Left ventricle myocardium inferior (tissue), 1 donor: ENCODE data around the gene SREBF1. TPM values are rescaled to one million over a fixed set of nuclear protein-coding genes. Genes with fewer than 3 reads are reported as not detected.

Source experiments
- DNase-seq: peaks from one replicate; pipeline ENCODE4 v3.0.0-alpha.2; 2020
- H3K27ac ChIP-seq: fragments of 200-600 bp; replicated peaks from 2 replicates; pipeline ENCODE4 v1.8.0; 2021
- H3K27me3 ChIP-seq: fragments of 200-600 bp; 2 replicates; pipeline ENCODE4 v1.8.0; 2021; ENCODE audit warnings: low read depth
- H3K36me3 ChIP-seq: fragments of 200-600 bp; 2 replicates; pipeline ENCODE4 v1.8.0; 2021
- H3K4me1 ChIP-seq: fragments of 200-600 bp; 2 replicates; pipeline ENCODE4 v1.8.0; 2021
- H3K4me3 ChIP-seq: fragments of 200-600 bp; 2 replicates; pipeline ENCODE4 v1.8.0; 2021; ENCODE audit warnings: mild to moderate bottlenecking, moderate library complexity
- H3K9me3 ChIP-seq: fragments of 200-600 bp; replicated peaks from 2 replicates; pipeline ENCODE4 v1.8.0; 2021
- intact Hi-C: fragments of 100-400 bp; cut with micrococcal nuclease; formaldehyde crosslinking; loops from one replicate; pipeline ENCODE4 v1.11.0; 2022
- total RNA-seq: library from RNA; stranded (reverse); fragmentation: NEBNext Ultra II Directional; extraction: Animal tissue kit (Norgen Biotek cat#: 25700); gene quantifications from one replicate; pipeline ENCODE4 v1.2.1, GENCODE V29; 2021
- TF ChIP-seq, protein P1 (sequence below): fragments of 200-600 bp; IDR thresholded peaks from 2 replicates; pipeline ENCODE4 v1.8.0; 2021; ENCODE audit warnings: antibody characterized with exemption, mild to moderate bottlenecking, borderline replicate concordance
- donor health status: DM: no; HTN: yes; CAD: no; lungs with severe emphysema.

Gene SREBF1
- total RNA-seq, 1 donor from 2014 or later, result 10.2 TPM

DNA sequence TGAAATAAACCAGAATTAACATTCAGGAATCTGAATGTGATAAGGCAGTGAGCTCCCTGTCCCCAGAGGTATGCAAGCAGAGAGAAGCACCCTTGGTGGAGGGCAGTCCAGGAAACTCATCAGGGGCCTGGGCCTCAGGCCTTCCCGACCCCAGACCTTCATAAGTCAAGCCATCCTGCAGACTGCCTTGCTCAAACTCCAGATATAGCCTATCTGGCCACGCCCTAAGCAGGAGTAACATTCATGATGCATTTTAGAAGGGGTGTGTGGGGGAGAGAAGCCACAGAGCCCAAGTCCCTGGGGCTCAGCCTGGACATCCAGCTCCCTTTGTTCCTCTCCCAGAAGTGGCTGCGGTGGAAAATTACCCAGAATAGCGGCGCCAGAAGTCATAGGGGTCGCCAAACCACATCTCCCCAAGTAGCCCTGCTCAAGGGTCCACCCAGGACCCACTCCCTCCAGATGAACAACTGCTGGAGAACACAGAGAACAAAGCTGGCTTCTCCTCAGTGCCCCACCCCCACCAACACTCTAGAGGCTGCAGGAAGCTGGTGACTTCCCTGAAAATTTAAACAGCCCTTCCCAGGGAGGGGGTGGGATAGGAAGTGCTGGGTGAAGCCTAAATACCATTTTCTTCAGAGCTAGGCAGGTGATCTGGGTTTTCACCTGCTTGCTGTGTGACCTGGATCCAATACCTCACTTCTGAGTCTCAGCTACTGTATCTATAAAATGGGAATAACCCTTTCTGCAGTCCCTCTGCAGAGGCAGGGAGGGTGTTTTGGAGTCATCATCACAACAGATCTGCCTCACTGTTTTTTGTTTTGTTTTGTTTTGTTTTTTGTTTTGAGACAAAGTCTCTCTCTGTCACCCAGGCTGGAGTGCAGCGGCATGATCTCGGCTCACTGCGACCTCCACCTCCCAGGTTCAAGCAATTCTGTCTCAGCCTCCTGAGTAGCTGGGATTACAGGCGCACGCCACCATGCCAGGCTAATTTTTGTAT lies 1.5 kb upstream of the SREBF1 start:
- no peaks in the 10 kb centered on the region for H3K27me3 ChIP-seq
- H3K36me3 ChIP-seq, result no peaks in the 10 kb centered on the region
- no peaks in the 10 kb centered on the region for H3K9me3 ChIP-seq
- peak overlapping the region; percentile 89 for H3K4me3 ChIP-seq
- H3K27ac ChIP-seq, result peak overlapping the region; percentile 100
- peak; percentile 74 for DNase-seq
- H3K4me1 ChIP-seq, result peaks cover 94% of the 10 kb centered on the region
- intact Hi-C loops, result no loop called here
- TF ChIP-seq, protein P1, sequence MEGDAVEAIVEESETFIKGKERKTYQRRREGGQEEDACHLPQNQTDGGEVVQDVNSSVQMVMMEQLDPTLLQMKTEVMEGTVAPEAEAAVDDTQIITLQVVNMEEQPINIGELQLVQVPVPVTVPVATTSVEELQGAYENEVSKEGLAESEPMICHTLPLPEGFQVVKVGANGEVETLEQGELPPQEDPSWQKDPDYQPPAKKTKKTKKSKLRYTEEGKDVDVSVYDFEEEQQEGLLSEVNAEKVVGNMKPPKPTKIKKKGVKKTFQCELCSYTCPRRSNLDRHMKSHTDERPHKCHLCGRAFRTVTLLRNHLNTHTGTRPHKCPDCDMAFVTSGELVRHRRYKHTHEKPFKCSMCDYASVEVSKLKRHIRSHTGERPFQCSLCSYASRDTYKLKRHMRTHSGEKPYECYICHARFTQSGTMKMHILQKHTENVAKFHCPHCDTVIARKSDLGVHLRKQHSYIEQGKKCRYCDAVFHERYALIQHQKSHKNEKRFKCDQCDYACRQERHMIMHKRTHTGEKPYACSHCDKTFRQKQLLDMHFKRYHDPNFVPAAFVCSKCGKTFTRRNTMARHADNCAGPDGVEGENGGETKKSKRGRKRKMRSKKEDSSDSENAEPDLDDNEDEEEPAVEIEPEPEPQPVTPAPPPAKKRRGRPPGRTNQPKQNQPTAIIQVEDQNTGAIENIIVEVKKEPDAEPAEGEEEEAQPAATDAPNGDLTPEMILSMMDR, result no peak

DNA sequence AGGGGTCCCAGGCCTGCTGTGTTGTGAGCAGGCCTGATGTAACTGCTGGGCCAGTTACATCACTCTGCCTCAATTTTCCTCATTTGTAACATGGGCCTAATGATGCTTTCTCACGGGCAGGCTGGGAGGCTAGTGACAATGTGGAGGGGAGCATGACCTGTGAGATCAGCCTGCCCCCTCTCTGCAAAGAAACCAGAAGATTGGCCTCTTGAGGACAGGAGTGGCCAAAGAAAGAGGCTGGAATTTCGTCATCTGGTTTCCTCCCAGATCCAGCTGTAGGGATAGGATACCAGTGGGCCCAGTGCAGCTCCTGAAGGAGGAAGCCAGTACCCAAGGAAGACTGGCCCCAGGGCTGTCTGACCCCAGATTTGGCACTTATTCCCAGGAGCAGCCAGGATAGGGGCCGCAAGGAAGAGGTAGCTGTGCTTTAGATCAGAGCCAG lies 615 bp upstream of the SREBF1 start:
- intact Hi-C loops, result no loop called here
- Histone ChIP-seq H3K4me1 (peaks cover 85% of the 10 kb centered on the region), H3K36me3 (no peaks in the 10 kb centered on the region), H3K27me3 (no peaks in the 10 kb centered on the region), H3K4me3 (peak overlapping the region; percentile 89), H3K27ac (peak overlapping the region; percentile 100), H3K9me3 (no peaks in the 10 kb centered on the region)
- TF ChIP-seq, protein P1, result peak; percentile 26
- no peak for DNase-seq

DNA sequence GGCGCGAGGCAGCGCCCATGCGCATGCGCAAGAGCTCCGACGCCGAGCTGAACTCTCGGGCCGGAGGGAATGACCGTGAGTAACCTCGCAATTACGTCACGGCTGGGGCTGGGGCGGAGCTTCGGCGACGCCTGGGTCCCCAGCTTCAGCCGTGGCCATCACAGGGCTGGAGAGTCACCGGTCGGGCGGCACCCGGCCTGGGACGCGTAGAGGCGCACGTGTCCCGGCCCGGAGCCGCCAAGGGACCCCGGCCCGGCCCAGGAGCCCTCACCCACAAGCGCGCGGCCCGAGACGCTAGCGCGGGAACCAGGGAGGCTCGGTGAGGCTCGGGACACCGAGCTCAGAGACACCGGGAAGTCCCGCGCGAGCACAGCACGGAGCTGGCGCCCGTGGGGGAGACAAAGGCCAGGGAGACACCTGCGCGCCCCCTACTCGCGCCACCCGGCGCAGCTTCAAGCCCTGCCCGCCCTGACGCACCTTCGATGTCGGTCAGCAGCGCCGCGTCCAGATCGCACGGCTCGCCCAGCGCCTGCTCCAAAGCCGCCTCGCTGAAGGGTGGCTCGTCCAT lies 452 bp downstream of the SREBF1 start:
- intact Hi-C loops, result no loop called here
- H3K9me3 ChIP-seq, result no peaks in the 10 kb centered on the region
- peak; percentile 98 for DNase-seq
- H3K27ac ChIP-seq, result peak overlapping the region; percentile 100
- no peaks in the 10 kb centered on the region for H3K36me3 ChIP-seq
- H3K4me3 ChIP-seq, result peak overlapping the region; percentile 89
- H3K27me3 ChIP-seq, result no peaks in the 10 kb centered on the region
- H3K4me1 ChIP-seq, result peaks cover 85% of the 10 kb centered on the region
- TF ChIP-seq, protein P1, result no peak

DNA sequence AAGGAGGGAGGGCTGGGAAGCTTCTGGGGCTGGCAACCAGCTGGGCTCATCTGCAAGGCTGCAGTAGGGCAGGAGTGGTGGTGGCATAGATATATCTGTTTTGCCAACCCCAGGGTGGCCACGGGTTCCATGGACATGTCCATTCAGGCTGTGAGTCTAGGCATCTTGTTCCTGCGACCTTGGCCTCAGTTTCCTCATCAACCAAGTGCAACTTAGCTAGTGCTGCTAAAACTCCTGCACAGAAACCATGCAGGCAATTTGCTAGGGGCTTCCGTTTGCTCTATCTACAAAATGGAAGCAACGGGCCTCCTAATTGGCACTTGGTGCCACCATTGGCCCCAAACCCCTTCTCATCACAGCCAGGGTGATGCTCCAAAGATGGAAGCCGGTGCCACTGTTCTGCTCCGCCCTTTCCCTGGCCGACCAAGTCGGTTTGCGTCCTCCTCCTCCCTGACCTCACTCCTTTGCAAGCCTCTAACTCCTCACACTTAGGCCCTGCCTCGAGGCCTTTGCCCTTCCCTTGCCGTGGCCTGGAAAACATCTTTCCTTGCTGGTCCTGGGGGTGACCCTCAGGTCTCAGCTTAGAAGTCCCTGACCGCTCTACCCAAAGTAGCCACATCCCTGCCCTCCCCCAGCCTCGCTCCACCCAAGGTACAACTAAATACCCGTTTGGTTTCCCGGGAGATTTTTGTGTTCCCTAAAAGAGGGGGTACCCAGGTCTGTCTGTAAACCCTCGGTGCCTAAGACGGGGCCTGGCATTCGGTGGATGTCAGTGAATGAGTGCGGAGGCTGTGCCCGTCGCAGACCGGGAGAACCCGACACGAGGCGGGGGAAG lies 1.2 kb downstream of the SREBF1 start:
- TF ChIP-seq, protein P1, result no peak
- H3K27me3 ChIP-seq, result no peaks in the 10 kb centered on the region
- peak overlapping the region; percentile 100 for H3K27ac ChIP-seq
- DNase-seq, result no peak
- peaks cover 85% of the 10 kb centered on the region for H3K4me1 ChIP-seq
- H3K9me3 ChIP-seq, result no peaks in the 10 kb centered on the region
- peak overlapping the region; percentile 89 for H3K4me3 ChIP-seq
- intact Hi-C loops, result no loop called here
- no peaks in the 10 kb centered on the region for H3K36me3 ChIP-seq

DNA sequence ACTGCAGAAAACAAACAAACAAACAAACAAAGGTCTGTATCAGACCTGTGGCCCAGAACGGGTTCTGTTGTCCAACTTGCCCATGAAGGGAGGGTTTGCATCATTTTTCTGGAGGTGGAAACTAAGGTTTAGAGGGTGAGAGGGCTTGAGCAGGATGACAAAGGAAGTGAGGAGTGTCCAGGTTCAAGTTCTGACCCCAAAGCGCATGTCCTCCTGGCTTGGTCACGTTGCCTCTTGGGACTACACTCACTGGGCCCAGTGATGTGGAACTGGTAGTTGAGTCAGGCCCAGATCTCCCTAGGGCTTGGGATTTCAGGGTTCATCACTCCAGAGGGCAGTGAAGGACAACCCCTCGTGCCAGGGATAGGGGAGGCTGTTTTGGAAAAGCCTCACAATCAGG lies 1.8 kb downstream of the SREBF1 start:
- Histone ChIP-seq H3K27me3 (no peaks in the 10 kb centered on the region), H3K4me3 (peak overlapping the region; percentile 89), H3K9me3 (no peaks in the 10 kb centered on the region), H3K36me3 (no peaks in the 10 kb centered on the region), H3K27ac (peak overlapping the region; percentile 100), H3K4me1 (peaks cover 84% of the 10 kb centered on the region)
- DNase-seq, result no peak
- intact Hi-C loops, result no loop called here
- TF ChIP-seq, protein P1, result no peak
